ENCODE data around the gene NIT1. TPM values are rescaled to one million over a fixed set of nuclear protein-coding genes. Genes with fewer than 3 reads are reported as not detected.

Gene NIT1
- total and polyA plus RNA-seq, 9 of the 15 experiments (the other 6 are each of a cell fraction or from before 2014, with no cell fraction given): 18.4 to 76.0 (median 33.7) TPM

- H3K9ac ChIP-seq (ENCODE audit: insufficient read depth in 1 of 2, low read depth in 2 of 2, low read length in 2 of 2): no peak overlapping the region
- no TSS peak for BruUV-seq (replicated peaks)
- CTCF ChIA-PET (ENCODE audit: low intra/inter-chr PET ratio): no interaction called here
- H3K4me3 ChIP-seq: no peak overlapping the region
- intact Hi-C loops (cut with micrococcal nuclease): no loop called here
- 45% methylated on average over 7 of the region's 7 CpGs for WGBS (ENCODE audit: insufficient coverage, low coverage, missing lambda C conversion rate)
- H3K27me3 ChIP-seq (ENCODE audit: control insufficient read depth in 2 of 2, insufficient read depth in 2 of 2, low read length in 2 of 2): no peaks in the 10 kb centered on the region
- no peaks in the 10 kb centered on the region for H3K36me3 ChIP-seq (ENCODE audit: control insufficient read depth, insufficient read depth, low read length)
- no peak overlapping the region for H3K27ac ChIP-seq (ENCODE audit: extremely low read depth, low read depth, low read length)
- ATAC-seq: no peak
- DNase-seq (ENCODE audit: extremely low read depth in 1 of 4, low spot score in 3 of 4): no peak
- TF ChIP-seq ZNF79 (CRISPR knock-in tag; IDR thresholded peaks at IDR 0.05; ENCODE audit: low read depth) (no peak), TARDBP (IDR thresholded peaks at IDR 0.05) (no peak), SNRNP70 (optimal IDR thresholded peaks at IDR 0.05; ENCODE audit: low read depth, low read length) (no peak), RERE (CRISPR knock-in tag; IDR thresholded peaks at IDR 0.05; ENCODE audit: borderline replicate concordance) (no peak), MLX (CRISPR knock-in tag; conservative IDR thresholded peaks at IDR 0.05) (no peak), FOXA1 (IDR thresholded peaks at IDR 0.05; ENCODE audit: borderline replicate concordance) (no peak), SREBF1 (IDR thresholded peaks at IDR 0.05; ENCODE audit: borderline replicate concordance, low read depth, low read length) (no peak)
- 0 out of 2 replicates have a peak, but pooled peaks cover 3% of the 10 kb centered on the region for H3K9me3 ChIP-seq (replicated peaks; ENCODE audit: control insufficient read depth, insufficient read depth, low read depth, low read length)
- no peak for FAIRE-seq
- POLR2A ChIA-PET: no interaction called here
- no peaks in the 10 kb centered on the region for H4K20me1 ChIP-seq (replicated peaks; ENCODE audit: control insufficient read depth, insufficient read depth, low read length)
- in situ Hi-C loops (cut with MboI): loop anchor here (10.0 to 25.0 kb wide), 2 partner anchors 97 to 255 kb away; no protein-coding TSS in a partner anchor
- no peaks in the 10 kb centered on the region for H3K79me2 ChIP-seq (ENCODE audit: control insufficient read depth, insufficient read depth, low read length)
- no peaks in the 10 kb centered on the region for H3K9me1 ChIP-seq (ENCODE audit: control insufficient read depth, insufficient read depth, low read length)
- no peak overlapping the region for H2AFZ ChIP-seq (ENCODE audit: low read depth, low read length)
- H3K4me1 ChIP-seq (replicated peaks in 1 of 2; ENCODE audit: control insufficient read depth in 2 of 2, insufficient read depth in 2 of 2, low read length in 2 of 2): peaks cover 0 to 5% of the 10 kb centered on the region in 2 experiments; a peak in 2 of 5 replicates
- no peak overlapping the region for H3K4me2 ChIP-seq (ENCODE audit: insufficient read depth, low read length)
Measured at GRCh38 chr1:161091796-161092507, 26.0 kb upstream of the NIT1 start.

All from K562 (cell line).